T-helper 1 cell (primary cell): ENCODE results near the gene FILIP1.
"Not testable (repeated sequence)": the region's sequence is repeated elsewhere in the genome, so short reads cannot be mapped to it uniquely, and the experiment has no call there.

Experiments
- DNase-seq, 5 donors: peaks; one replicate each; pipeline ENCODE4 v3.0.0-alpha.2; 2012 to 2020

The FILIP1 gene

GRCh38 chr6:75449630-75450206 is 43.9 kb downstream of the FILIP1 start:
- DNase-seq, result no peak

- peak in 1 of 5 donors; percentile 13 for DNase-seq
Measured at GRCh38 chr6:75446241-75446880, 47.2 kb downstream of the FILIP1 start.

- no peak for DNase-seq
Measured at GRCh38 chr6:75445738-75446137, 47.9 kb downstream of the FILIP1 start.

DNA sequence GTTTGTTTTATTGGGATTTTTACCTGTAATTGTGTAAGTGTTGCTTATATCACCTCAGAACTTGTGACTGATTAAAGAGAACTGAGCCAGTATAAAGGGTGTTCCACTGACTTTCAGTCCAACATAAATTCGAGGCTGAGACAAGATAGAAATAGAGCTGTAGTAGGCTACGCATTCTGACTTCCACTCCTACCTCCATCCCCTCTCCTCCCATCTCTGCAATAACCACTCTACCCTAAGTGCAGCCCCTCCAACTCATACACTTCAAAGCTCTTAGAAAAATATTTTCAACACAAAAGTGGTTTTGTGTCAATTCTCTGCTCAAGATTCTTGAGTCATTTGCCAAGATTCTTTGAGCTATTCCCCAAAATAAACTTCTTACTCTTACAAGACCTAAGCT is 48.7 kb downstream of the FILIP1 start:
- no peak for DNase-seq

DNA sequence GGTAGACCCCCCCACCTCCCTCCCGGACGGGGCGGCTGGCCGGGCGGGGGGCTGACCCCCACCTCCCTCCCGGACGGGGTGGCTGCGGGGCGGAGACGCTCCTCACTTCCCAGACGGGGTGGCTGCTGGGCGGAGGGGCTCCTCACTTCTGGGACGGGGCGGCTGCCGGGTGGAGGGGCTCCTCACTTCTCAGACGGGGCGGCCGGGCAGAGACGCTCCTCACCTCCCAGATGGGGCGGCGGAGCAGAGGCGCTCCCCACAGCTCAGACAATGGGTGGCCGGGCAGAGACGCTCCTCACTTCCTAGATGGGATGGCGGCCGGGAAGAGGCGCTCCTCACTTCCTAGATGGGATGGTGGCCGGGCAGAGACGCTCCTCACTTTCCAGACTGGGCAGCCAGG is 51.7 kb downstream of the FILIP1 start:
- DNase-seq, result not testable (repeated sequence)

DNA sequence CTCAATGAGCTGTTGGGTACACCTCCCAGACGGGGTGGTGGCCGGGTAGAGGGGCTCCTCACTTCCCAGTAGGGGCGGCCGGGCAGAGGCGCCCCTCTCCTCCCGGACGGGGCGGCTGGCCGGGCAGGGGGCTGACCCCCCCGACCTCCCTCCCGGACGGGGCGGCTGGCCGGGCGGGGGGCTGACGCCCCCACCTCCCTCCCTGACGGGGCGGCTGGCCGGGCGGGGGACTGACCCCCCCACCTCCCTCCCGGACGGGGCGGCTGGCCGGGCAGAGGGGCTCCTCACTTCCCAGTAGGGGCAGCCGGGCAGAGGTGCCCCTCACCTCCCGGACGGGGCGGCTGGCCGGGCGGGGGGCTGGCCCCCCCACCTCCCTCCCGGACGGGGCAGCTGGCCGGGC is 52.1 kb downstream of the FILIP1 start:
- DNase-seq, result not testable (repeated sequence)

- no peak for DNase-seq
Measured at GRCh38 chr6:75438442-75439116, 55.0 kb downstream of the FILIP1 start.

- DNase-seq, result no peak
Measured at GRCh38 chr6:75438013-75438431, 55.6 kb downstream of the FILIP1 start.

DNA sequence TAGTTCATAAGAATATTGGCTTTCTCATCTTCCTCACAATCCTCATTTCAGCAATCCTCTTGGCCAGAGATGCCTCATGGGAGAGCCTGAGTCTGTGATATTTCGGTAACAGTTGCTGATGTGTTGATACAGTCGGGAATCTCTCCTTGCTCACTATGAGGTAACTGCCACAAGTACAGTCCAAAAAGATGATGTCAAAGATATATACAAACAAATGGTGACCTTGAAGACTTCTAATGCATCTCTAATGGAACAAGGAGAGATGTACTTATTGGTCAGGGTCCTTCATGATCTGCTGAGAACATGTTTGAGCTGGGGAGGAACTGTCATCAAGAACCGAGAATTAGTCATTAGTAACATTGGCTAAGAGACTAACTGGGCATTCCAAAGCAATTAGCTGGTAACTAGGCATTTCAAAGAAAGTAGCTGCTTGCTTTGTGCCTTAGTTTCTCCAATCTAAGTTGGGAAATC is 56.1 kb downstream of the FILIP1 start:
- no peak for DNase-seq

- DNase-seq, result no peak
Measured at GRCh38 chr6:75436869-75437268, 56.7 kb downstream of the FILIP1 start.

GRCh38 chr6:75432809-75433208 is 60.8 kb downstream of the FILIP1 start:
- not testable (repeated sequence) for DNase-seq

GRCh38 chr6:75431379-75431778 is 62.2 kb downstream of the FILIP1 start:
- no peak for DNase-seq

DNA sequence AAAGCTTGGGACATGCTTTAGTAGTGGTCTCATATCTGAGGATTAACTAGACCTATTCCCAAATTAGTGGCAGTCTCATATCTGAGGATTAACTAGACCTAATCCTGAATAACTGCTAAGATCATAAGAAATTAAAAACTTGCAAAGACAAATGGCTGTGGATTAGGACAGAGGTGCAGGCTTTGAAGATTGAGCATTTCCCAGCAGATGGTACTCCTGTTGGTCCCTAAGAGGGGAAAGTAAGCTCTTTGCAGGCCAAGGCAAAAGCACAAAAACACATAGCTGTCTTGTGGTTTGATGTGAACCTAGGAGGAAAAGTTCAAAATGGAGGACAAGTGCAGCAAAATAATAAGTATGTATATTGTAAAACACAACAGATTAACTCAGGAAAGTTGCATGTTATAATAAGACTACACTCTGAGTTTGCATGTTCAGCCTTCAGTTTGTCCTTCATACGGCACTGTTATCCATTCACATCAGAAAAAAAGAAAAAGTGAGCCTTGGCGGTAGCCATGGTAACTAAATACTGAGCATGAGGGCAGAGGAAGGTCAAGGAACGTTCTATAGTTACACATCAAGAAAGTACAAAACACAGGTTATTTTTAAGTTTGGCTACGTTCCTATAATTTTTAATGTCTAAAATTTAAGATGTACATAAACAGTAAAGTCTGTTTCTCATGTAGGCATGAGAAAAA is 62.8 kb downstream of the FILIP1 start:
- DNase-seq, result no peak

GRCh38 chr6:75429061-75429703 is 64.4 kb downstream of the FILIP1 start:
- no peak for DNase-seq

DNA sequence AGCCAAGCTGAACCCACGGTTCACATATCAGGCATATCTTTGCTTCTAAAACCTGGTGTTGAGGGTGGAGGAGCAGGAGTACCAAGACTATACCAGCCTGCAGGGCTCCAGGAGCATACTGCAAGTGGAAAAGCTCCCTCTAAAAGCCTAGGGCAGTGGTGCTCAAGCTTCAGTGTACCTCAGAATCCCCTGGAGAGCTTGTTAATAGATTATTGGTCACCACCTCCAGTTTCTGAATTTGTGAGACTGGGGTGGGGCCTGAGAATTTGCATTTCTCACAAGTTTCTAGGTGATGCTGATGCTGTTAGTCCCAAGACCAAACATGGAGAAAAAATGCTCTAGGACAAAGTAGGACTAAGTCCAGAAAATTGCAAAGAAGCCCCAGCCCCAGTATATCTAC is 65.4 kb downstream of the FILIP1 start:
- DNase-seq, result no peak

DNA sequence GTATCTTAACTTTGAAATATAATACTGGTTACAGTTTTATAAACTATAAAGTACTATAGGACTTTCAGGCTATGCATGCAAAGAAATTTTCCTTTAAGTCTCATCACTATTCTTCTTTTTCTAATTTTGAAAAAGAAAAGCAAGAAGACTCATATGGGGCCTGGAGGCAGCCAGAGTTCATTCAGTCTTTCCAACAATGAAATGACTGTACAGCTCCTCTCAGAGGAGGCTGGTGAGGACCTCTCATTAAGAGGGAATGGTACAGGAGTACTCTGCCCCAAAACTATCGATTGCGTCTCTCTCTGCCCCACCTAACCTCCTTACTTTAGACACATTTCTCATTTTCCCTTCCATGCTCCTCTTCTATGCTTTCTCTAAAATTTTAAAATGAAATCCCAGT is 66.3 kb downstream of the FILIP1 start:
- no peak for DNase-seq

GRCh38 chr6:75424618-75425548 is 68.7 kb downstream of the FILIP1 start:
- no peak for DNase-seq

DNA sequence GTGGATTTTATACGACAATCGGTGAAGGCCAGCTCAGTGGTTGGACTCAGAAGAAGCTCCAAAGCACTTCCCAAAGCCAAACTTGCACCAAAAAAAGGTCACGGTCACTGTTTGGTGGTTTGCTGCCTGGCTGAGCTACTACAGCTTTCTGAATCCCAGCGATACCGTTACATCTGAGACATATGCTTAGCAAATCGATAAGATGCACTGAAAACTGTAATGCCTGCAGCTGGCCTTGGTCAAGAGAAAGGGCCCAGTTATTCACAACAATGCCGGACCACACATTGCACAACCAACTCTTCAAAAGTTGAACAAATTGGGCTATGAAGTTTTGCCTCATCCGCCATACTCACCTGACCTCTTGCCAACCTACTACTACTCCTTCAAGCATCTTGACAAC is 70.2 kb downstream of the FILIP1 start:
- DNase-seq, result no peak

DNA sequence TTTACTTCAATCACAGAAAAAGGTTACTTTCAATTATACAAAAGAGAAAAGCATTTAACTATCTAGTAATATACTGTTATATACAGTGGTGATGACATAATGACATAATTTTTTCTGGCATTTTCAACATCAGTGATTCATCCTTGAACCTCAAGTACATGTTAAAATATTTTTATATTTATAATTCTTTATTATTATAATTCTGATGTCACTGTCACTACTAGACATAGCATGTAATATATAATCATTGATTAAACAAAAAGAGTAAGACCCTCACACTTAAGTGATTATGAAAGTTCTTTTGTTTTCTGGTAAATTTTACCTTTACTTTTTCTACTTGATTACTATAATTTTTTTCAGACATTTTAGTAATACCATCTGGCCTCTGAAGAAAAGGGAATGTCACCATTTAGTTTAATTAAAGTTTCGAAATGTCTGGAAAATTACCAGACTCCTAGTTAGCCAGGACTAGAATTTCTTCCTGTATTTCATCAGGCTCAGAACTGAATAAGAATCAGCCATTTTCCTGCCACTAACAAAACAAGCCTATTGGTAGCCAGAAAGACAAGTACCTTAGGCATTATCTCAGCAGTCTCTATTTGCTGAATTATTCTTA is 71.5 kb downstream of the FILIP1 start:
- DNase-seq, result no peak

DNA sequence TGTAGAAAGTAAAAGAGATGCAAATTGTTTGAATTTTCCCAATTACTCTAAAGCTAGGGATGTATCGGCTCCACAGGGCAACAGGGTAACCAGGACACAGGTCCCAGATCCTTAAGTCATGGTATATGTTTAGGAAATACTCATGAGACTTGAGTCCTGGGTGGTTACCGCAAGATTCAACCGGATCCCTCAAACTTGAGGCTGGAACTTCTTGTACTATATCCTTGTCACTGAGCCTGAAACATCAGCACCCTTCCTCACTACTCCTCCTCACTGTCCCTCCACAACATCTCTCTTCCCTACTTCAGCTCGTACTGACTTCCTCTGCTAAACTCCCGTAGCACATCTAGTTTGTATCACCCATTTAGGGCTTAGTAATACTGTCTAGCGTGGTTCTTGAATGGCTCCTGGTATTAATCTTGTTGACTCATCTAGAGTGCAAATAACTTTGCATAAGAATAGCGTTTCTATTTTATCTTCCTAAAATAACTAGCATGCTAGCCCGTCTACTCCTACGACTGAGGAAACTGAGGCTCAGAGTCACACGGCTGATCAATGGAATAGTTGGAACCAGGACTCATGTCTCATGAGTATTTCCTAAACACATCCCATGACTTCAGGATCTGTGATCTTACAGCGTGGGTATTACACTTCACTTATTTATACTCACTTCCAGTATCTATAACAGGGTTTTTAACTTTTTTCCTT is 72.1 kb downstream of the FILIP1 start:
- no peak for DNase-seq

GRCh38 chr6:75419980-75420379 is 73.6 kb downstream of the FILIP1 start:
- no peak for DNase-seq
